Hematopoietic multipotent progenitor cell treated with erythropoietin and hydrocortisone succinate and interleukin-3 and kit ligand, for 15 days (in vitro differentiated cells): ENCODE results near the gene CBFA2T2.
"Not testable (repeated sequence)": the region's sequence is repeated elsewhere in the genome, so short reads cannot be mapped to it uniquely, and the experiment has no call there.

Experiments used
- DNase-seq: peaks from one replicate; pipeline ENCODE4 v3.0.0-alpha.2; 2015; ENCODE audit warnings: low spot score

Gene CBFA2T2

DNA sequence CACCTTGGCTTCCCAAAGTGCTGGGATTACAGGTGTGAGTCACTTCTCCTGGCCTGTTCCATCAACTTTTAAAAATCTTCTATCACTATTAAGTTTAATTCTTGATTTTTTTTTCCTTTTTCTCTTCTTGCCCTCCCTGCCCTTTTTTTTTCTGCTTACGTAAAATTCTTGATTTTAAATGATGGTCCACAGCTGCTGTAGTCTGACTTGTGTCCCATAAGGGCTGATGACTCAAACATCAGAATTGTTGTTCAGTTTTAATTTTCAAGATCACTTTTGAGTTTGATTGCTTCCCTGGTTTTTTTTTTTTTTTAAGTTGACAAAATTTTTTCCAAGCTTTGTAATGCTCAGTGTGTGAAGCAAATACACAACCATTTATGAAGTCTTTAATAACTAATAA is 61.9 kb downstream of the CBFA2T2 start:
- no peak for DNase-seq

DNA sequence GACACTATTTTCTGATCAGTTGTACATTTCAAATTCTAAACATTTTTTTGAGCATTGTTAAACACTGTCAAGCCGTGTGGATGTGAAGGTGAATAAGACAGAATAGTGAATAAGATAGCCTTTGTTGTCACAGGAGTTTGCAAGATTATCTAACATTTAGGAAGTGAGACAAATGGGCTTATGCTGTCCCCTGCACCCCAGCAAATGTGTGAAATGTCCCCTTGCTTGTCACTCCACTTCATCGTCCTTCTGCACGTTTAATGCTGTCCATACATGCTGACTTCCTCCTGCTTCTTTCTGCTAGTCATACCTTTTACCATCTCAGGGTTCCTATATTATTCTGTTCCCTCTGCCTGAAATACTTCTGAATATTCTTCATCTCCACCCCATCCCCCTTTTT is 62.6 kb downstream of the CBFA2T2 start:
- no peak for DNase-seq

- DNase-seq, result no peak
These were observed 63.6 kb downstream of the CBFA2T2 start for GRCh38 chr20:33553516-33553915.

GRCh38 chr20:33554914-33555420 is 65.1 kb downstream of the CBFA2T2 start:
- DNase-seq, result peak; percentile 88

- no peak for DNase-seq
These were observed 65.9 kb downstream of the CBFA2T2 start for GRCh38 chr20:33555755-33556154.

GRCh38 chr20:33556246-33556645 is 66.3 kb downstream of the CBFA2T2 start:
- DNase-seq, result no peak

DNA sequence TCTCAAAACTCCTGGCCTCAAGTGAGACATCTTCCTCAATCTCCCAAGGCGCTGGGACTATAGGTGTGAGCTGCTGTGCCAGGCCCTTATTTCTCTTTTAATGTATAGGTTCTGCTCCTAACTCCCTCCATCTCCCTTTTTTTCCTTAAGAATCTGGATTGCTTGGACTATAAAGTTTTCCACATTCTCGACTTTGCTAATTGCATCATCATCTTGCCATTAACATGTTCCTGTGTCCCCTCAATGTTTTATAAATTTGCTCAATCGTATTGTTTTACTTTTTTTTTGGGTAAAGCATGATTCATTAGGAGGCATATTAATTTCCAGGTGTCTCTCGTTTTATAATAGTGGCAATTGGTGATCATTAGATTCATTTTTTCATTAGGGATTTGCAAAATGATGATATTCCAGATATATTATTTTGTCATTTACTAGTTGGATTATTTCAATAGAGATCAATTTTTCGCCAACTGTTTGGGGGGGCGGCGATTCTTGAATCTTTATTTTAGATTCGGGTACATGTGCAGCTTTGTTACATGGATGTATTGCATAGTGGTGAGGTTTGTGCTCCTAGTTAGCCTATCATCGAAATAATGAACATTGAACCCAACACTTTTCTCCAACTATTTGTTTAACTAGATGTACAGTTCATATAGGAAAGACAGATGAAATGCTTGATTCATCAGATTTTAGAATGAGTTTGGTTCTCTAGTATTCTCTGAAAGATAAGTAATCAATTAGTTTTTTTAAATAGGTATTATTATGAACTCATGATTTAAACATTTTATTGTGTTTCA is 68.7 kb downstream of the CBFA2T2 start:
- no peak for DNase-seq

GRCh38 chr20:33559212-33559611 is 69.3 kb downstream of the CBFA2T2 start:
- no peak for DNase-seq

- DNase-seq, result no peak
These were observed 70.1 kb downstream of the CBFA2T2 start for GRCh38 chr20:33560026-33560425.

GRCh38 chr20:33561053-33561452 is 71.2 kb downstream of the CBFA2T2 start:
- not testable (repeated sequence) for DNase-seq

DNA sequence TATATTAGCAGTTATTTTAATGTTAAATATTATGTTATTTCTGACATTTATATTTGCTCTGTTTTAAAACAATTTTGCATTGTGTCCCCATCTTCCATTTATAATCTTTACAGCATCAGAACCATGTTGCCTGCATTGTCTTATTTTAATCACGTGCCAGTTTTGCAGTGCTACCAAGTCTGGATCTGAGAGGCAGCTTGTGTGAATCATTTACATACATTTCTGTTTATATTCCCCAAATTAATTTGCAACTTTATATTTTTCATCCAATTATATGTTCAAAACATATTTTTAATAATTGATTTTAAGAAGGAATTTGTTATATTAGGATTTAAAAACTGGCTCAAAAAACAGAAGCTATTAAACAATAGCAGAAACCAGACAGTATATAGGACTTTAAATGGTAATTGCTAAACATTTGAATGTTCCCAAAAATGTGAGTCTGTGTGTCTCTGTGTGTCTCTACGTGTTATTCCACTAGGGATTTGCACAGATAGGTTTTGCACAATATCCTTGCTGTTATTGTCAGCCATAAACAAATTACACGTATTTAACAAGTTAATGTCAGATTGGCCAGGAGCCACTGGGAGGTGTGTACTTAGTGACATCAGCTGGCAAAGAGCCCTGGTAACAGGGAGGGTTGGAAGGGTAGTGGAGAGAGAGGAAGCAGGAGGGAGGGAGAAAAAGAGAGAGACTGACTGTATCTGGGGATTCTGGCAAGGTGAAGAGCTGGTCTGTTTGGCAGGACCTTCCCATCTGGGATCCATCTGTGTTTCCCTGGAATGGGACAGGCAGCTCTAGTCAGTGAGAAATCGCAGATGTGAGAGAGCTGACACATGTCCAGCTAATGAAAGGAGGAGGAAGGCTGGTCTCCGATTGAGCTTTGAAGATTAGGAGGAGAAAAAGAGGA is 72.1 kb downstream of the CBFA2T2 start:
- peak; percentile 83 for DNase-seq

DNA sequence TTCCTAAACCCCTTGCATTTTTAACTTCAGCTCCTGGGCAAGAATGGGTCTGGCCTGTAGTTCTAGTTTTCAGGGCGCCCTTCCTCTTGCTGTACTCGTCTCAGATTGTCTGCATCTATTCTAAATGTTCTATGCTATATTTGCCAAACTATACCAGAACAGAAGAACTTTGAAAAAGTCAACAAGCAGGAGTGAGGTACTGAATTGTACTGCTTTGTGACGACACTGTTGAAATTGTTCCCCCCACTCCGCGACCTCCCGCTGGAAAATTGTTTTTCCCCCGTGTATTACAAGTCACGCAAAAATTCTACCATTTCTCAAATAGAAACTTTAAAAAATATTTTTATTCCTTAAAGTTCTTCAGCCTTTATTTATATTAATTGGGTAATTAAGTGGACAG is 73.9 kb downstream of the CBFA2T2 start:
- DNase-seq, result no peak

DNA sequence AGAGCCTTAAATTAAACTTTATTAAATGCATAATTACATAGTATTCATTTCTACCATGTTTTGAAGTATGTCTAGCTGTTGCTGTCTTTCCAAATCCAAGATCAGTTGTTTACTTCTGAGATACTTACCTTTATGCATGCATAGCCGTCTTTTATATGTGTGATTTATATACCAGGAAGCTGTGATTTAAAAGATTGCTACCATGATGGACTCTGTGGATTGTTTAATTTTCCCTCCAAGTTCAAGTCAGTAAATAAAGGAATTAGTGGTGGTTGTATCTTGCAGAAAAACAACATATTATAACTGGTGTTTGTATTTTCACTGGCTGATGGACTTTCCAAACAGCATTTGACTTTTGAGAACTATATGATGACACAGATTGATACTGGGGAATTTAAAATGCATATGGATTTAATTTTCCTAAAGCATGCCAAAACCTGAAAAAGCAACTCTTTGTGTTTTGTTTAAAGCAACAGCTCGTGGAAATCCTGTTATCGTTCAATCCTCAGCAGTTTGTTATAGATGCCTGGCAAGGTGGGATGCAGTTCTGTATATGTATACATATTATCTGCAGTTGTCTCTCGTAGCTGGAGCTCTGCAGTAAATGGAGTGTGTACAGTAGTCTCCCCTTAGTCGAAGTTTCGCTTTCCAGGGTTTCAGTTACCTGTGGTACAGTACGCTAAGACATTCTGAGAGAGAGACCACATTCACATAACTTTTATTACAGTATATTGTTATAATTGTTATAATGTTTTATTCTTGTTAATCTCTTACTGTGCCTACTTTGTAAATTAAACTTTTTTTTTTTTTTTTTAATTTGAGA is 77.1 kb downstream of the CBFA2T2 start:
- DNase-seq, result no peak

- no peak for DNase-seq
These were observed 78.1 kb downstream of the CBFA2T2 start for GRCh38 chr20:33567949-33568348.

- DNase-seq, result no peak
These were observed 78.5 kb downstream of the CBFA2T2 start for GRCh38 chr20:33568378-33568777.

- no peak for DNase-seq
These were observed 79.2 kb downstream of the CBFA2T2 start for GRCh38 chr20:33568868-33569801.

- DNase-seq, result no peak
These were observed 80.0 kb downstream of the CBFA2T2 start for GRCh38 chr20:33569802-33570391.

DNA sequence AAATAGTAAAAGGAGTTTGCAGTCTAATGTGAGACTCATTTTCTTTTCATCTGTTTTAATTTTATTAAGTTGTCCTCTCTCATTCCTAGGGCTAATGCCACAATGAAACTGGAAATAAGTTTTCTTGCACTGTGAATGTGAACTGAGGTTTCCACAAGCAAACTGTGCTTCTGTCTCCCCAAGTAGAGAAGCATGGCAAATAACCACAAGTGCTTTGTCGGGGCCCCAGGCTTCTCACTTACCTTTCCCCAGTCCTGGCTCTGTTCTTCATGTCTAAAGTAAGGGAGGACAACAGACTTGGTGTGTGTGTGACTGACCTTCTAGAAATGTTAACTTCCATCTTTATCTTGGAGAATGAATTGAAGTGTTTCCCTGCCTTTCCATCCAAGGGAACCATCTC is 80.8 kb downstream of the CBFA2T2 start:
- no peak for DNase-seq

GRCh38 chr20:33573268-33573667 is 83.4 kb downstream of the CBFA2T2 start:
- DNase-seq, result not testable (repeated sequence)

DNA sequence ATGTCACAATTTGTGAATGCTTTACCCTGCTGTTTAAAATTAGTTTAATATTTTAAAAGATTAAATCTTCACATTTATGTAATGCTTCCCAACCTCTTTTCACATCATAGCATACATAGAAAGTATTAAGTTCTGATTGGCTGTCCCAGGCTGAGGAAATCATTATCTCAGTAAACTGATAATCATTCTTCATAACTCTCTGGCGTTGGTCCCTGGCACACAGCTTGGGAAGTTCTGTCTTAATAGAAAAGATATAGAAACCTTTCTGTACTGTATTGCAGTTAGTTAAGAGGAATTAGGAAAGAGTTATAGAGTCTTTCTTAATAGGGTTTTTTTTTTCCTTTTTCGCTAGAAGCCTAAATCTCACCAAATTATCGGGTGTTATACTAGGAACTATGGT is 85.4 kb downstream of the CBFA2T2 start:
- no peak for DNase-seq
